ENCODE data around the gene NXNL1. TPM values are rescaled to one million over a fixed set of nuclear protein-coding genes. Genes with fewer than 3 reads are reported as not detected.
A peak's percentile ranks its signal among the peaks of the same experiment; 100 is the strongest.

NXNL1 gene
- total RNA-seq, 1 donor from 2014 or later: not detected

DNA sequence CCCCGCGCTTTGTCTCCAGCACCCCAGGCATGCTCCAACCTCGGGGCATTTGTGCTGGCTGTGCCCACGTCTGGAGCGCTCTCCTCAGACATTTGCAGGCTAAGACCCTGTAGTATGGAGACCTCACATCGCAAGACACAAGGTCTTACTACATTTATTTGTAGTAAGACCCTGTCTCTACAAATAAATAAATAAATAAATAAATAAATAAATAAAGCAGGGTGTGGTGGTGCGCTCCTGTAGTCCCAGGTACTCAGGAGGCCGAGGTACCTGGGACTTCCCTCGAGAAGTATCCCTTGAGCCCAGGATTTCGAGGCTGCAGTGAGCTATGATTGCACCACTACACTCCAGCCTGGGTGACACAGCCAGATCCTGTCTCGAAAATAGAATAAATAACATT lies 4.6 kb downstream of the NXNL1 start:
- DNase-seq (ENCODE audit: low read depth): no peak

- DNase-seq (ENCODE audit: low read depth): no peak
Observed at GRCh38 chr19:17455308-17456123, 5.2 kb downstream of the NXNL1 start.

GRCh38 chr19:17454576-17455071 lies 6.1 kb downstream of the NXNL1 start:
- no peak for DNase-seq (ENCODE audit: low read depth)

DNA sequence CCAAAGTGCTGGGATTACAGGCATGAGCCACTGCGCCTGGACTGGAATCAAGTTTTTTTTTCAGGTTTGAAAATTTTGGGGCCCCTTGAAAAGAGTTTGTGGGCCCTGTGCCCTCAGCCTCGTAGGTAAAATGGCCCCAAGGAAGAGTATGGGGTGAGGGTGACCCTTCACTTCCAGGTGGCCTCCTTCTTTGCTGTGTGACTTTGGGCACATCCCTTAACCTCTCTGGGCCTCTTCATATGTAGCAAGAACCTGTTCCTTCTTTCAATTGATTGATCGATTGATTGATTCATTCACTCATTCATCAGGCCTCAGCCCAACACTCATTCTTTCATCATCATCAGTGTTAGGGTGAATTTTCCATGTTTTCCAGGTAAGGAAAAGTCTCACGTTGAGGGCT lies 8.9 kb downstream of the NXNL1 start:
- no peak for DNase-seq (ENCODE audit: low read depth)

GRCh38 chr19:17450264-17451075 lies 10.3 kb downstream of the NXNL1 start:
- peak; percentile 46 for DNase-seq (ENCODE audit: low read depth)

DNA sequence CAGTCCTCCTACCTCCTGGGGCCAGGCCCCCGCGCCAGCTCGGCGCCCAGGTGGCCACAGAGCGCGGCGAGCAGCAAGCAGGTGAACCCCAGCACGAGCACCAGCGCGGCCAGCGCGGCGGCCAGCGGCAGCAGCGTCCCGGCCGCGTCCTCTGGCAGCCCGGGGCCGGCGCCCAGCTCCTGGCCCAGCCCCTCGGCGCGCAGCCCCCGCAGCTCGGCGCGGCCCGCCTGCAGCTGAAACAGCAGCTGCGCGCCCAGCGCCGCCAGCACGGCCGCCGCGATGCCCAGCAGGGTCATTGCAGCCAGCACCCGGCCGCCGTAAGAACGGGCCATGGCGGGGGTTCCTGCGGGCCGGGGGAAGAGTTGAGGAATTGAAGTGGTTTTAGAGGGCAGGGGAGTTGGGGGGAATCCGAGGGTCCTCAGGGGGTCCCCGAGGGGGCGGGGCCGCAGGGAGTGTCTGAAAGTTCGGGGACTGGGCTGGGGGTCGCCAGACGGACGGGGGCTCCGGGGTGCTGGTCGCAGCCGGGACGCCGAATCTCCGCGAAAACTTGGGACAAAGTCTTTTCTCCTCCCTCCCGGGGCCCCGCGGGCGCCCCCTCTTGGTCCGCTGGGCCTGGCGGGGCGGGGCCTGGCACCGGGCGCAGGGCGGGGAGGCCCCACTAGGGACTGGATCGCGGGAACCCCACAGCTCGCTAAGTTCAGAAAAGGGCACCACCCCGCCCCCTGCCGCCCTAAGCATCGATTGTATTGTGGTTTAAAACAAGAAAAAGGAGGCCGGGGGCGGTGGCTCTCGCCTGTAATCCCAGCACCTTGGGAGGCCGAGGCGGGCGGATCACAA lies 12.4 kb downstream of the NXNL1 start, which contains the start of gene TMEM221:
Gene TMEM221, minus strand, starts transcription at position 538 of the 837 bp plus-strand sequence. Its CDS starts 206 bp downstream, at position 332.
- DNase-seq (ENCODE audit: low read depth): no peak

DNA sequence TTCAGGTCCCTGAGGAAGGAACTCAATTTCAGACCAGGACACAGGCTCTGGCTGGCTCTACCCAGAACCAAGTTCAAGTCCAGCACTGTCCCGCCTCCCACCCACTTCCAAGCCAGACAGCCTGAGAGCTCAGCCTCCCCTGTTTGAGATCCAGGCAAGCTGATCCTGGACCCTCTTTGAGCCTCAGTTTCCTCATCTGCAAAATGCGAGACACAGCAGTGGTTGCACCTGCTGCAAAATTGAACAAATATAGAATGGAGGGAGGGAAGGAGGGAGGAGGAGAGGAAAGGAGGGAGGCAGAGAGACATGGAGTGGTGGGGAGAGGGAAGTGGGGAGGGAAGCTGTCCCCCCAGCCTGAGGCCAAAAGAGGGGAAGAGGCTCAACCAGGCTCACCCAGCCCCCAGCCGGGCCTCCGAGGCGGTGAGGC lies 13.0 kb downstream of the NXNL1 start:
- DNase-seq (ENCODE audit: low read depth): no peak

DNA sequence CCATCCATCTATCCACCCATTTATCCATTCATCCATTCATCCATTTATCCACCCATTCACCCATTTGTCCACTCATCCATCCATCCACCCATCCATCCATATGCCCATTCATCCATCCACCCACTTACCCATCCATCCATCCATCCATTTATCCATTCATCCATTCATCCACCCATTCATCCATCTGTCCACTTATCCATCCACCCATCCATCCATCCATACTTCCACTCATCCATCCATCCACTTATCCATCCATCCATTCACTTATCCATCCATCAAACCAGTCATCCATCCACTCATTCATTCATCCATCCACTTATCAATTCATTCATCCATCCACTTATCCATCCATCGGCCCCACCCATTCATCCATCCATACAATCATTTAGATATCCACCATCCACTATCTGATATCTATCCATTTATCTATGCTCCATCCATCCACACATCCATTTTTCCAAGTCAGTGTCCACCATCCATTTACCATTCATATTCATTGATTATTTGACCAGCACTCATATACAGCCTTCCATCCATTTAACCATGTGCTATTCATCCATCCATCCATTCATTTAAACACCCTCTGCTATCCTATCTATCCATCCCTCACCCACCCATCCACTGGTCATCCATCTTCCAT lies 15.1 kb downstream of the NXNL1 start:
- no peak for DNase-seq (ENCODE audit: low read depth)

DNA sequence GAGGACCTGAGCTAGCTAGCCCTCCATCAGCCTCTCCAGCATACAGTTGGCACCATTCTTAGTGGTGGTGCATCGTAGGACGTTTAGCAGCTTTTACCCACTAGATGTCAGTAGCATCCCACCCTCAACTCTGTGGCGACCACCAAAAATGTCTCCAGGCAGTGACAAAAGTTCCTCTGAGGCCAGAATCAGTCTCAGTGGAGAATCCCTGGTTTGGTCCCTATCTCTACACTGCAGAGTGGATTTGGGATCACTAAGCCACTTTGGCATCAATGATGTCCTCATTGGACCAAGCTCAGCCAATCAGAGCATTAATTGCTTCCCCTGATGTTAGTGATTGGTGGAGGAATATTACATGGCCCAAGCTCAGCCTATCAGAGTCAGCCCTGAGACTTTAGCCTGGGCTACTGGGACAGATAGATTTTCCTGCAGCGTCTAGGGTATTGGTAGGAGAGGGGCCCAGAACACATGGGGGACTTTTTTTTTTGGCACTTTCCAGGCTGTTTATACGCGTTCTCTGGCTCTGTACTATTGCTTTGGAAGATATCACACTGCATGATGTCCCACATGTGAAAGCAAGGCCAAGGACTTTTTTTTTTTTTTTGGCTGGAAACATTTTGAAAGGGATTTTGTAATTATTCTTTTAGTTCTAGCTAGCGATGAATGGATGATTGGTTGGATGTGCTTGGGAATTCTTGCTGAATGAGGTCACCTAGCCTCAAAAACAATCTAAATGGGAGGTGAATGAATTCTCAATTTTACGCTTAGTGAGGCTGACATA lies 19.3 kb downstream of the NXNL1 start:
- peak; percentile 13 for DNase-seq (ENCODE audit: low read depth)

DNA sequence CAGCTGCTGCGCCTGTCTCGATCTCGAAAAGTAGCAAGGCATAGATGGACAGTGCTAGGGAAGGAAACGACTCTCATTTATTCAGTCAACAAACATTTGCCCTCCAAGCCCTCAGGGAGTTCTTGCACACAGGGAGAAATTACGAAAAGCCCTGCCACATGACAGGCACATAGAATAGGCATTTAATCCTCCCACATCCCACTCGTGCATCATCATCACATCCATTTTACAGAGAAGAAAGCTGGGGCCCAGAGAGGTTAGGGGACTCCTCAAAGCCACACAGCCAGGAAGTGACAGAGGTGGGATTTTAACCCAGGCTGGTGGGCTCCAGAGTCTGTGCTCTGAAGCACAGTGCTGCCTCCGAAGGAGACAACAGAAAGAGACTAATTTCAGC lies 23.9 kb downstream of the NXNL1 start:
- DNase-seq (ENCODE audit: low read depth): no peak

DNA sequence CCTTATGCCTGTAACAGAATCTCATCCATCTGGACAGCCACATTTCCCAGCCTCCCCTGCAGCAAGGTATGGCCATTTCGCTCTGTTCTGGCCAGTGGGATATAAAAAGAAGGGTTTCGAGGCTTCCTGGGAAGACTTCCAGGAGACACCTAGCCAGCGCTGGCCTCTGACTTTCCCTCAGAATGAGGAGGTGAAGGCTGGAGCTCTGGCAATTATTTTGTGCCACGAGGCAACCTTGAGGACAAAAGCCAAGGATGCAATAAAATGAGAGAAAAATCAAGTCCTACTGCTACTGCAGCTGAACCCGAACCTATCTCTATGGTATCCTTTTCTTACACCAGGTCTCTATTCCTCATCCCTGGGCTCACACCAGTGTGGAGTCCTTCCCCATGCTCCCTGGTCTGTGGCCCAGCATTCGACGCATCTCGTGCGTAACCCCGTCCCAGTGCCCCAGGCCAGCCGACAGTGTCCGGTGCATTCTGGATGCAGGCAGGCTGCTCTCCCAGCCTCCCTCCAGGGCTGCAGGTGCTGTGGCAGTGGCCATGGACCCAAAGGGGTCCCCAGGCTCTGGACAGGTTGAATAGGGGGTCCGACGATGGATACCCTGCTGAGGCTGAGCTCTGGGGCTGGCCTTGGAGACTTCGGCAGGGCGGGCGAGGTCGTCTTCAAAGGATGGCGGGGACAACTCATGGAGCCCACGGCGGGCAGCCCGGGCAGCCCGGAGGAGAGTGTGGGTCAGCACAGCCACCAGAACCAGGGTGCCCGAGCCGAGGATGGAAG lies 24.4 kb downstream of the NXNL1 start:
- DNase-seq (ENCODE audit: low read depth): no peak

DNA sequence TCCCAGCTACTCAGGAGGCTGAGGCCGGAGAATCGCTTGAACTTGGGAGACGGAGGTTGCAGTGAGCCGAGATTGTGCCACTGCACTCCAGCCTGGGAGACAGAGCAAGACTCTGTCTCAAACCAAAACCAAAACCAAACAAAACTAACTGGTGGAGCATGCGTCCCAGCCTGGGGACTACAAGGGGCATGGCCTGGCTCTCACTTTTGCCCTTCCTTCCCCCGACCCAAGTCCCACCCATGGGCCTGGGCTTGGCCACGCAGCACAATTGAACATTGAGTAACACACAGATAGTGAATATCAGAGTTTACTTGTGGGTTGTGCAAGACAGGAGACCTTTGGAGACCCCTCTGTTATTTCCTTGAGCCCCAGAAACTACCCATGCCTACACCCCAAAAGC lies 25.5 kb downstream of the NXNL1 start:
- no peak for DNase-seq (ENCODE audit: low read depth)

DNA sequence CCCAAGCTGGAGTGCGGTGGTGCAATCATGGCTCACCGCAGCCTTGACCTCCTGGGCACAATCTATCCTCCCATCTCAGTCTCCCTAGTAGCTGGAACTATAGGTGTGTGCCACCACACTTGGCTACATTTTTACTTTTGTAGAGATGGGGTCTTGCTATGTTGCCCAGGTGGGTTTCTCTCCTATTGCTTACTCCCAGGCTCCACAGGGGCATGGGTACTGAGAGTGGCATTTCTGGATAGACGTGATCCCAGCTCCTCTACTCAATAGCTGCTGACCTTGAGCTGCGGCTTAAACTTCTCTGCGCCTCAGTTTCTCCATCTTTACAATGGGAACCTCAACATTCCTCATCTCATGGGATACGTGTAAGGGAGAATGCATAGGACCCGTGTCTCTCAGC lies 29.3 kb downstream of the NXNL1 start:
- DNase-seq (ENCODE audit: low read depth): no peak

DNA sequence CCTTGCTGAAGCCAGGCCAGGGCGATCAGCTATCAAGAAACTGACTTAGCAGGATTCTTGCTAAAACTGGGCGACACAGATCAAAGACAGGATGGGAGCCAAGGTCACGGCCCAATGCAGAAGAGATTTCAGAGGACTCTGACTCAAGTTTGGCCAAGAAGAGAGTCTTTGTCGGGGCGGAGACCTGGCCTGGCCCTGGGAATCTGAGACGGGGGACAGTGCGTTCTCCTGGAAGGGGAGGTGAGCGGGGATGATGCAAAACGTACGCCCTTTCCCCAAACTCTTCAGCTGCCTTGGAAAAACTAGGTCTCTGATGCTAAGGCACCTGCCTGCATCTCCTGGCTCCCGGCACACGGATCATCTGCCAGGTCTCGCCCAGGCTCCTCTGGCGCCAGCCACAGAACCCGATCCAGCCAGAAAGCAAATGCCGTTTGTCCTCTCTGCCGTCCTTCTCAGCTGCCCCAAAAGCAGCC lies 31.0 kb downstream of the NXNL1 start:
- DNase-seq (ENCODE audit: low read depth): no peak

DNA sequence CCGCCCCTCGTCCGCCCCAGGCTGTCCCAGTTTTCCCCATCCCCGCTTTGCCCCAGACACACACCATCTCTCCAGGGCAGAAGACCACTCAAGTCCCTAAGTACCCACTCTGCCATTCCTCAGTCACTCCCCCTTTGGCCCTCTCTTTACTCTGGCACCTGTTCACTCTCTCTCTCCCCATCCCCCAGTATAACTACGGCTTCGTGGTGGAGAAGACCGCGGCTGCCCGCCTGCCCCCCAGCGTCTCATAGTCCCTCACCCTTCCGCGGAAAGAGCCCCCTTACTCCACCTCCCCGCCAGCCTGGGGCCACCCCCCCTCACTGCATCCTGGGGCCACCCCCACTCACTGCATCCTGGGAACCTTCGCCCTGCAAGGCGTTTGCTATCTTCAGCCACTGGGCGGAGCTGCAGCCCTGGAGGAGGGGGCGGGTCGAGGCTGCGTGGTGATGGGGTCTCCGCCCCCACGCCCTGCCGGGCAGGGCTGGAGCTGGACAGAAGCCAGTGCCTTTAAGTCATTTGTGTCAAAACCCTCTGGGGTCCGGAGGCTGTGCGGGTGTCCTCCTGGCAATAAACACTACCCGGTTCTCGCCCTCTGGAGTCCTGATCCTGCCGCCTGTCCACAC lies 35.9 kb downstream of the NXNL1 start:
- peak; percentile 8 for DNase-seq (ENCODE audit: low read depth)

- no peak for DNase-seq (ENCODE audit: low read depth)
Observed at GRCh38 chr19:17423429-17424208, 37.1 kb downstream of the NXNL1 start.

DNA sequence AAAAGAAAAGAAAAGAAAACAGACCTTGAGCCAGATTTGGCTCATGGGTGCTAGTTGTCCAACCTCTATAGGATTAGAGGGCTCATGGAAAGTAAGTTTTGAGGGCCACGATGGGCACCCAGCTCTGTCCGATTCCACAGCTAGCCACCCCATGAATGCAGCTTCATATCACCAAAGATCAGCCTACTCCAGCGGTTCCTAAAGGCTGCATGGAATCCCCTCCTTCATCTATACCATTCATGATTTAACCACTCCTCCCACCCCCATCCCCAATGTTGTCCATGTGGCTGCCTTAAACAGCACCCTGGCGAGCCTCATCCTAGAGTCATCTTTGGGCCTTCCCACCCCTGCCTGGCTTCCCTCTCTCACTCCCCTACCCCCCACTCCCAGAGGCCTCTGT lies 38.8 kb downstream of the NXNL1 start:
- no peak for DNase-seq (ENCODE audit: low read depth)

DNA sequence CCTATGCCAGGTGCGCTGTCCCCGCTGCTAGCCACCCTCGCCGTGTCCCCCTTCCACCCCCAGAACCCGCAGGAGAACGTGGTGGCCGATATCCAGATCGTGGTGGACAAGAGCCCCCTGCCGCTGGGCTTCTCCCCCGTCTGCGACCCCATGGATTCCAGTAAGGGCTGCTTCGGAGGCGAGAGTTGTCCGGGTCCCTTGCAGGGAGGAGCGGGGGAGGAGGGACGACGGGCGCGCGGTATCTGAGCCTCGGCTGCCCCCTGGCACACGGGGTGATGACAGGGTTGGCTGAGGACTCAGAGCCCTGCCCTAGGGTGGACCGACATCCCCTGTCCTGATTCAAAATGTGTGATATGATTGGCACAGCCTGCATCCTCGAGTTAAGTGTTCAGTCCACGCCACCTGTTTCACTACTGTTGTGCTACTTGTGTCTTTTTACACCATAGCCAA lies 40.2 kb downstream of the NXNL1 start:
- DNase-seq (ENCODE audit: low read depth): peak; percentile 24

Data from myocyte (in vitro differentiated cells).